GM12892 (cell line): ENCODE data around the gene RELN.

Experiments used
- DNase-seq: peaks from one replicate; pipeline ENCODE4 v3.0.0; 2011; ENCODE audit not compliant: insufficient read length
- FAIRE-seq: peaks from 2 replicates; lab custom pipeline; 2011; peaks lifted over from hg19 to GRCh38; lab: Jason Lieb, UNC
- POLR2A ChIP-seq: IDR thresholded peaks from 2 replicates; pipeline ENCODE4 v1.6.1; 2011; ENCODE audit warnings: low read depth, low read length, control low read depth
- POLR2AphosphoS5 ChIP-seq: IDR thresholded peaks from 2 replicates; pipeline ENCODE4 v1.6.1; 2011; ENCODE audit warnings: low read depth, low read length, control low read depth
- TAF1 ChIP-seq: IDR thresholded peaks from 2 replicates; pipeline ENCODE4 v1.6.1; 2011; ENCODE audit warnings: low read depth, mild to moderate bottlenecking, control low read depth, low read length, borderline replicate concordance

RELN gene

DNA sequence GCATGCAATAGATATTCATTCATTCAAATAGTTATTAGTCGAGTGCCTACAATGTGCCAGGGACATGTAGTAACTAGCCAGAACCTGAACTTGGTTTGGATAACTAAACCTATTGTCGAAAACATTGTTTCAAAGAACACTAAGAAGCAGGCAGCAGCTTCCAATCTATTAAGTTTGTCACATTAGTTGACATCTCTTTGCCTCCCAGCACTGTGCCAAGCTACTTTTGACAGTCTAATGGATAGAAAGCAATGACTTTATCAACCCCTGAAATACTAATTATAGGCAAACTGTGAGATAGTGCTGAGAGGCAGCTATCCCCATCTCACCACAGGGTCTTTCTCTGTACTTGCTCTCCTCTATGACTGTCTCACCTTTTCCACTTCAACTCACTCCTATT is 22.4 kb upstream of the RELN start:
- DNase-seq (no peak), FAIRE-seq (no peak)
- TF ChIP-seq TAF1: no peak
- no peak for TF ChIP-seq POLR2AphosphoS5
- TF ChIP-seq POLR2A: no peak

DNA sequence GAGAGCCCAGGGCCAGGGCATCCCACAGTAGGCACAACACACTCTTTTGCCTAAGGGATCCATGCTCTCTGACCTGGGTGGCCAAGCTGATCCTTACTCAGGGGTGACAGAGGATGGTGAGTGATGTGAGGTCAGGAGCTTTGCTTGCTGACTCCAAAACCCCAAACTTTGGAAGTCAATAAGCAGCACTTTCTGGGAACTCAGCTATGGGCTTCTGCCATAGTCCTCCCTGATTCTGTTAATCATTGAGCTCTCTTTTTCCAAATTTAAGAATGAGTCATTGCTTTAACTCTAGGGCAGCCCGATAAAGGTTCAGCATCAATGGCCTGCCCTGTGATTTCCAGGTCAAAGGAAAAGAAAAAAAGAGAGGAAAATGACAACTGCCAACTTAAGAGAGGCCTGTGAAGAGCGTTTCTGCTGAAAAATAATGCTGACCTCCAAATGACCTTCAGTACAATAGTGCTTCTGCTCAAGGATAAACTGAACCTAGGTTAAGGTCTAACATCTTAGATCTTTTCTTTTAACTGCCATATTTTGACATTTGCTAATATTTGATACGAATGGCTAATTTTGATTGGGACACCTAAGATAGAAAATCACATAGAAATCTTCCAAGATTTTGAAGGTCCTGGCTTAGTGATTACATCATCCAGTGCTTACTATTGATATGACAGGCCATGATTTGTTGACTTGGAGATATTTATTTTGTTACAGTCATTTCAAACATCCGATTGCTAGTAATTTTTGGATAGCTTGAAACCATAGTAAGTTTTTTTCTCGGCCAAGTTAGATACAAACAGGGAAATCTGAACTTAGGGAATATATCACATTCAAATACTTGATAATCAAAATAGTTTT is 20.8 kb upstream of the RELN start:
- FAIRE-seq: no peak
- no peak for TF ChIP-seq POLR2AphosphoS5
- TF ChIP-seq TAF1: no peak
- TF ChIP-seq POLR2A: no peak
- DNase-seq: no peak

DNA sequence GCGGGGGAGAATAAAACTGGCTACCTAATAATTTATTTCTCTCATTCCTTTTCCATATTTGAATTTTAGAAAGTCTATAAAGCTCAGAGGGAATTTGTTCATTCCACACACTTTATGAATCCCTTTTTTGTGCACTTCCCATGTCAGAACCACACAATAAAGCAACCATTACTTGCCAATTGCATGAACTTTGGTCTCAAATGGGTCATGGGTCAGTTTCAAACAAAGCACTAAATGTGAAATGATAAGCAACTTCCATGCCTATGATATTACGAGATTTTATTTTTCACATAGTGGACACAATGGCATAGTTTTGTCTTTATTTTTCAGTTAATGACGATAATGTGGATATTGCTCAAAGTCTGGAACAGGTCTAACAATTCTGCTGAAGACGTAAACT is 18.6 kb upstream of the RELN start:
- no peak for FAIRE-seq
- no peak for TF ChIP-seq POLR2A
- TF ChIP-seq POLR2AphosphoS5: no peak
- no peak for TF ChIP-seq TAF1
- no peak for DNase-seq

DNA sequence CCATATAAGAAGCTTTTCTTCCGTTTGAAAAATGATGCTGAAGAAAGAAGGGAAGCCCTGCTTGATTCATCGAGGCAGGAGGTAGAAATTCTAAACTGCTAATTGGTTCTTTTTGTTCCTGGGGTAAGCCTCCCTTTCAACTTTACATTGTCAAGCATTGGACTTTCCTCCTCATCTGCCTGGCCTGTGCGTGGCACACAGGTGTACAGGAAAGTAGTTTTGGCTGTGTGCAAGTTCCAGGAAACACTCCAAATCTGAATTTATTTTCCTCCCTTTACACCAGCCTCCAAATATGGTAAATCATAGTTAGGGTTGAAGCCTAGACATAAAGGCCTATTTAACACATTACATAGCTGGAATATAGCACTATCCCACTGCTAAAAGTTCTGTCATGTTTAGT is 18.2 kb upstream of the RELN start:
- FAIRE-seq: no peak
- TF ChIP-seq POLR2A (no peak), POLR2AphosphoS5 (no peak), TAF1 (no peak)
- DNase-seq: no peak

DNA sequence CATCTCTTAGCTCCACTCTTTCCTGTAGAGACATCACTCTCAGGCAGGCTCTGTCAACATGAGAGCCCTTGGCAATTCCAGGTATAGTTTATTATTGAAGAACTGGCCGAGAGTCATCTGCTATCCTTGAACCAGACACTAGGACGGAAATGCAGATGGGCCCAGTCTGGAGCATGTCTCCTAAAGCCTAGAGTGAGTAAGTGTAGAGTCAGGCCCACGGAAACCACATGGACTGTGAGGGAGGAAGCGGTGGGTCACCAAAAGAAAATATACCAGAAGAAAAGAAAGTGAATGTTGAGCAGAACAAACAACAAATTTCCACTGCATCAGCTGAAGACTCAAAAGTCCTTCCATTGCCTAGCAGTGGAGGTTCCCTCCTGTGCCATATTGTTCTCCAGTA is 15.7 kb upstream of the RELN start:
- DNase-seq (no peak), FAIRE-seq (no peak)

DNA sequence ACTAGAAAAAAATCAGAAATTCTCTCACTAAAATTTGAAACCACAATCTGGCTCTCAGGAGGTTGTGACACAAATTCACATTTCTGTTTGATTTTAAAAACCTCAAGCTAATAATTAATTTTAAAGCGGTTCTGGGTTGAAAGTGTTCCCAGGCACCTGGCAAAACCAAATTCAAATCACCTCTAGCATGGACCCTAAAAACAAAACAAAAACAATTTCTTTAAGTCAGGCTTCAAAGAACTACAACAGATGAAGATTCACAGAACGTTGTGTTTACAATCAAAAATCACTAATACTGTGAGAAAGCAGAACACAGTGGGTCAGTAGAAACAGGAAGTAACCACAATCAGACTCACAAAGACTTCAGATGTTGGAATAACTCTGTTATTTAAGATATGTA is 7.2 kb upstream of the RELN start:
- DNase-seq: no peak
- no peak for FAIRE-seq
- TF ChIP-seq POLR2A: no peak
- TF ChIP-seq POLR2AphosphoS5: no peak
- TF ChIP-seq TAF1: no peak

More for the DNA sequence above, 15.7 kb upstream of the RELN start:
- no peak for TF ChIP-seq POLR2AphosphoS5
- no peak for TF ChIP-seq POLR2A
- no peak for TF ChIP-seq TAF1

DNA sequence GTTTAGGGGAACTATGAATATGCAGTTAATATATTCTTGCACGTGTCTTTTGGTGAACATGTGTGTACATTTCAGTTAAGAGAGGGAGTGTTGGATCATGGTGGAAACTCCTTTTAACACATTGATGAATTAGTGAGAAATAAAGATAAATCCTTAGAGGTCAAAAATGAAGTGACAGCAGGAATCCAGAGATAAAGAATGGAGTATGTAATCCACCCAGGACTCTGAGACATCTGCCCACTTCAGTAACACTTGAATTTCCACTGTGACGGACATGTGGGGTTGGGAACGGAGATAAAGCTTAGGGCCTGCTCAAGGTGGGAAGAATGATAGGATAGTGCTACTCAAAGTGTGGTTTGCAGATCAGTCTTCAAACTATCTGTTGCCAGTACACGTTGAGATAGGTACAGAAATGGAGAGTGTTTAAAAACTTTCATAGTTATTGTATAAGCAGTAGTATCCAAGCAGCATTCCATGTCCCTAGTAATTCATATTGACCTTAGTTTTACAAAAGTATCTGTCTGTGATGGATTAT is 6.6 kb upstream of the RELN start:
- DNase-seq: no peak
- FAIRE-seq: no peak
- TF ChIP-seq TAF1 (no peak), POLR2A (no peak), POLR2AphosphoS5 (no peak)

DNA sequence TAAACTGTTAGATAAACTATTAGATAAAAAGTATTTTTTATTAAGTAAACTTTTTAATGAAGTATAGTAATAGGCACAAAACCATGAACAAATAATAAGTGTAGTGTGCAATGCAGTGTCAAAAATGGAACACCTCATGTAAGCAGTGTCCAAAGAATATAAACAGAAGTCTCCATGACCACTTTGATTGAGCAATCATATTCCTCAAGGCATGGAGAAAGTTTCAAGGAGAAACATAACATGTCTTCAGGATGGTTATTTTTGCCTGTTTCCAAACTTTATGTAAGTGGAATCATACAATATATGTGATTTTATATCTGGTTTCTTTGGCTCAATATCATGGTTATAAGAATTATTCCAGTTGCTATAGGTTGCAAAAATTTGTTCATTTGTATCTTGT is 6.1 kb upstream of the RELN start:
- no peak for DNase-seq
- no peak for FAIRE-seq
- TF ChIP-seq TAF1 (no peak), POLR2AphosphoS5 (no peak), POLR2A (no peak)

DNA sequence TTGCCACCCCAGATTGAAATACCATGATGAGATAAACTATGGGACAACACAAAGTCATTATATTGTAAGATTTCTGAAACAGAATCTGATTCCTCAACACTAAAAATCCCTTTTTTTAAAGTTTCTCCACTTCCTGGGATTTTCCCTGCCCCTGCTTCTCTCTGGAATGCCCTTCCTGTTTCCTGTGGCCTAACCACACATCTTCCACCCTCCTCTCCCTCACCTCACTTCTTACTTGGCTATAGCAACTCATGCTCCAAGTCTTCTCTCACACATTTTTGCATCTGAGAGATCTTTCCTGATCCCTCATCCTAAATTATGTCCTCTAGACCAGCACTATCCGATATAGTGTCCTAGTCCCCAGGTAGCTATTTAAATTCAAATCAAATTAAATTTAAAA is 4.1 kb upstream of the RELN start:
- DNase-seq (no peak), FAIRE-seq (no peak)
- TF ChIP-seq POLR2AphosphoS5: no peak
- TF ChIP-seq POLR2A: no peak
- no peak for TF ChIP-seq TAF1

DNA sequence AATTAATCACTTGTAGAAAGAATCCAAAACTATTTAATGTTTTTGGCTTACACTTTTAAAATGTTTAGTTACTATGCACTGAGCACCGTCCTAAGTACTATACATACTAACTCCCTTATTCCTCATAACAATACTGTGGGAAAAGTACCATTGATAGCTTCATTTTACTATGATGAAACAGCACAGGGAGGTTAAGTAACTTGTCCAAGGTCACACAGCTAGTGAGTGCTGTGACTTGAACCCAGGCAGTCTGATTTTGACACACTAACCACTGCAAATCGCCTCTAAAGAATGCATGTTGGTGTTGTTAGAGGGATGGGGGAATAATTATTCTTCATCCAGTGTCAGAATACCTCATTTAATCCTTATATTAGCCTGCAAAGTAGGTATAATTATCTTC is 1.9 kb upstream of the RELN start:
- no peak for DNase-seq
- FAIRE-seq: no peak
- TF ChIP-seq TAF1 (no peak), POLR2AphosphoS5 (no peak), POLR2A (no peak)

DNA sequence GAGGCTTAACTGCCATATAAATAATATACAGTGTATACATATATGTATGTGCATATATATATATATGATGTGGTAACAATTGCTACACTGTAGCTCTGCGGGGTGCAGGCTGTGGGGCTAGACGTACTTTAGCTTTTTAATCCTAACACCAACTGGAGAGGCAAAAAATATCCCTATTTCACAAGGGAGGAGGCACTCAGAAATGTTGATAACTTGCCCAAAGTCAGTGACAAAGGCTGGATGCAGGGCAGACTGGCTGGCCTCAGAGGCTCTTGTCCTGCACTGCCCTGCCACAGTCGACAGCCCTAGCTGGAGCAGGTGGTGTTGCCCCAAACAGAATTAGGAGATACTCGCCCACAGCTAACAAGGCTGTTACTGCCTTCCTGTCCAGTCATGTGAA is 1.5 kb upstream of the RELN start:
- FAIRE-seq (no peak), DNase-seq (no peak)
- TF ChIP-seq POLR2A: no peak
- no peak for TF ChIP-seq TAF1
- TF ChIP-seq POLR2AphosphoS5: no peak
